Right renal cortex interstitium (tissue), 3 donors: ENCODE data around the gene MPPED1. TPM values are rescaled to one million over a fixed set of nuclear protein-coding genes. Genes with fewer than 3 reads are reported as not detected.

ENCODE experiments used
- DNase-seq, 3 donors: peaks; one replicate each; pipeline ENCODE4 v3.0.0-alpha.2; 2013; ENCODE audit warnings: low read depth in 3 of 3, low spot score in 2 of 3
- polyA plus RNA-seq, 3 donors: library from polyadenylated mRNA; unstranded; fragments of 120-200 nt; gene quantifications; one replicate each; pipeline ENCODE4 v1.2.1, GENCODE V29; 2013; ENCODE audit not compliant: insufficient read length in 3 of 3

Gene MPPED1
- polyA plus RNA-seq, 3 donors: 0.54 to 0.76 (median 0.60) TPM

GRCh38 chr22:43443152-43443471 lies 31.3 kb downstream of the MPPED1 start:
- no peak for DNase-seq

GRCh38 chr22:43446037-43446803 lies 34.4 kb downstream of the MPPED1 start:
- DNase-seq: no peak

- DNase-seq: no peak
Measured at GRCh38 chr22:43446916-43447315, 35.1 kb downstream of the MPPED1 start.

- no peak for DNase-seq
Measured at GRCh38 chr22:43447380-43447779, 35.6 kb downstream of the MPPED1 start.

- no peak for DNase-seq
Measured at GRCh38 chr22:43448048-43448447, 36.2 kb downstream of the MPPED1 start.

DNA sequence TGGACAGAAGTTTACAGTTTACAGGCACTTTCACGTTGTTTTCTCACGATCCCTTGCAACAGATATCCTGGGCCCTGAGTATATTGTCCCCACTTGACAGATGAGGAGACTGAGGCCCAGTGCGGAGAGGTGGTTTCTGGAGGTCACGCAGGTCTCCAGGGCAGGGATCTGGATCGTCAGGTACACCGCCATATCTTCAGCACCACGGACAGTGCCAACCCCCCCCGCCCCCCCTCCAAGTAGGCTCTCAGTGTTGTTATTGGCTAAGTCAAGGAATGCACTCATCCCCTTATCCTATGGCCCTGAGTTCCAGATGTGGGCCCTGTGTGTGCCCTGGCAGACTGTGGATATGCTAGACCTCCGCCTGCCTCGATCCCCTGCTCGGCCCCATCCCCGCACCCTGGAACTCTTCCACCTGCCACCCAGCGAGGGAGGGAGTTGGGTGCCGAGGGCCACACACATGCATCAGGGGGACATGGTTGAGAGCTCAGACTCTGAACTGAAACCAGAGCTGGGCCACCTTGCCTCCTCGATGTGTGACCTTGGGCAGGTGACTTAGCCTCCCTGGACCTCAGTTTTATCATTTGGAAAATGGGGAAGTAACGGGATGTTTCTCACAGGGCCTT lies 37.5 kb downstream of the MPPED1 start:
- no peak for DNase-seq

DNA sequence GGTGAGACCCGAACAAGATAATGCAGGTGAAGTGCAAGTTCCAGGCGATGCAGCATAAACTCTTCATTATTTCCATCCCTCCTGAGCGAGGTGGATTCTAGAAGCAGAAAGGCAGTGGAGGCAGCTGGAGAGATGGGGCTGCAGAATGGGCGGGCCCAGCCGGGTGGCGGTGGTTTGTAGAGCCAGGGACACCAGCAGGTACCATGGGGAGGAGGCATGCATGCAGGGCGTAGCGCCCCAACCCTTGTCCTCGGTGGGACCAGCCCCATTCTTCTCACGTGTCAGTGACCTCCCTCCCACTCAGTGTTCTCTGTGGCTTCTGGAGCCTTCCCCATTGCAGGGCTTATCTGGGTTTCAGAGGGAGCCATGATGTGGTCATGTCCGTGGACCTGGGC lies 38.0 kb downstream of the MPPED1 start:
- DNase-seq: no peak

- no peak for DNase-seq
Measured at GRCh38 chr22:43451371-43452050, 39.7 kb downstream of the MPPED1 start.

DNA sequence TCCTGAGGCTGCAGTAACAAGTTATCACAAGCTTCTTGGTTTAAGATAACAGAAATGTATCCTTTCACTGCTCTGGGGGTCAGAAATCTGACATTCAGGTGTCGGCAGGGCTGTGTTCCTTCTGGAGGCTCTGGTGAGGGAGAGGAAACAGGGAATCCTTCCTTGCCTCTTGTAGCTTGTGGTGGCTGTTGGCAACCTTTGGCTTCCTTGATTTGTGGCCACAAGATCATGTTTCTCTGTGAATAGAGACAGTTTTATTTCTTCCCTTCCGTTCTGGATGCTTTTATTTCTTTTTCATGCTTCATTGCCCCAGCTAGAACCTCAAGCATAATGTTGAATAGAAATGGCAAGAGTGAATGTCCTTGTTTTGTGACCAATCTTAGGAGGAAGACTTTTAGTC lies 44.0 kb downstream of the MPPED1 start:
- DNase-seq: peak in 1 of 3 donors; percentile 18

- DNase-seq: no peak
Measured at GRCh38 chr22:43457002-43457401, 45.2 kb downstream of the MPPED1 start.

- DNase-seq: no peak
Measured at GRCh38 chr22:43462701-43463100, 50.9 kb downstream of the MPPED1 start.

DNA sequence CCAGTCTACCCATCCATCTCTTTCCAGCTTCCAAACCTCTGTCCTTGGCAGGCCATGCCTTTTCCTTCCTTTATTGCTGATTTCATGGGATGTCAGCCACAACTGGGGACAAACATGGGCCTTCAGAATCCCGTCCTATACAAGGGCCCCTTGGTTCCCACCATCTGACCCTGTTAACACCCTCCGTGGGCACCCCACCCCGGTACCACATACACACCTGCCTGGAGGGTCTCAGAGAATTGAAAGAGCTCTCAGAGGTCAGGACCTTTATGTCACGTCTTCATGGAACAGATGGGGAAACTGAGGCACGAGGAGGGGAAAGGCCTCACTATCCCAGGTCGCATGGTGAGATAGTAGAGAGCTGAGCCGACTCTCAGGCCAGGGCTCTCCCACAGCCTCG lies 53.0 kb downstream of the MPPED1 start:
- no peak for DNase-seq

DNA sequence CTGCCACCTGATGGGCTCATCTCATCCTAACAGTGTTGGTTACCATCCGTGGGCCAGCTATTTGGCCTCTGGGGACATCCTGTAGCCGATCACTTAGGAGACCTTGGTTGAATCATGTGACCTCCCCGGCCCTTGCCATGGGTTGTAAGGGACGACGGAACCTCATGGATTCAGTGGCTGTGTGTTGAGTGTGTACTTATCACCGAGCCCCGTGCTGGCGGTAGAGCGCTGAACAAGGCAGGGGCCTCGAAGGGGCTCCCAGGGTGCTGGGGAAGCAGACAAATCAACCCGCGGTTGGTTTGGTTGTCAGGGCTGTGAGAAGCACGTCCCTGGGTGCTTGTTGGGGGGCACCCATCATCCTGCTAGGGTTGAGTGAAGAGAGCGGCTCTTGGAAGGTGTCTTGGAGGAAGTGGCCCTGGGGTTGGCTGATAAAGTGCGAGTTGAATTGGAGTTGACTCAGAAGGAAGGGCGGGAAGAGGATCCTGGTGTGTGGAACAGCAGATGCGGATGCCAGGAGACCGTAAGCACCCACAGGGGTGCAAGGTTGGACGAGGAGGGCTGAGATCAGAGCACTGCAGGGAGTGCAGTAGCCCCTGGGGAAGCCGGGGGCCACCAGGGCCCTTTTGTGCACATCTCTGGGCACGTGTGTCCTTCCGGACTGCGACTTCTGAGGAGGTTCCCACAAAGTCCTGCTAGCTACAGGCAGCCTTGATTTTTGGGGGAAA lies 53.6 kb downstream of the MPPED1 start:
- no peak for DNase-seq

DNA sequence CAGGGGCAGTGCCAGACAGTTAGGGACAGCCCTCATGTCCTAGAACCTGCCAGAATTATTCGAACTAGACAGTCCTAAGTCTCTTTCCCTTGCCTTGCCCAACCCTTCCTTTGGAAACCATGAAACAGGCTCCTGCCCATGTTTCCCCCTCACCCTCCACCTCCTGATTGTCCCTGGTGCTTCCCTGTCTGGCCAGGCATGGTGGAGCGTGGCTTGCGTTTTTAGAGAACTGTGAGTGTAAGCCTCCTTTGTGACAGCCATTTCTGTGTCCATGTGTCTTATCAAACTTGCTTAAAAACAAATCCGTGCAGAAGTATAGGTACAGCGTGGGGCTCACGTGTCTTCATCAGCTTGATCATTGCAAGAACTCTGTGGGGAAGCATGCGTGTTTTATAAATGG lies 54.9 kb downstream of the MPPED1 start:
- no peak for DNase-seq

- peak in 1 of 3 donors; percentile 46 for DNase-seq
Measured at GRCh38 chr22:43467216-43467940, 55.6 kb downstream of the MPPED1 start.

- DNase-seq: no peak
Measured at GRCh38 chr22:43470253-43470652, 58.4 kb downstream of the MPPED1 start.

DNA sequence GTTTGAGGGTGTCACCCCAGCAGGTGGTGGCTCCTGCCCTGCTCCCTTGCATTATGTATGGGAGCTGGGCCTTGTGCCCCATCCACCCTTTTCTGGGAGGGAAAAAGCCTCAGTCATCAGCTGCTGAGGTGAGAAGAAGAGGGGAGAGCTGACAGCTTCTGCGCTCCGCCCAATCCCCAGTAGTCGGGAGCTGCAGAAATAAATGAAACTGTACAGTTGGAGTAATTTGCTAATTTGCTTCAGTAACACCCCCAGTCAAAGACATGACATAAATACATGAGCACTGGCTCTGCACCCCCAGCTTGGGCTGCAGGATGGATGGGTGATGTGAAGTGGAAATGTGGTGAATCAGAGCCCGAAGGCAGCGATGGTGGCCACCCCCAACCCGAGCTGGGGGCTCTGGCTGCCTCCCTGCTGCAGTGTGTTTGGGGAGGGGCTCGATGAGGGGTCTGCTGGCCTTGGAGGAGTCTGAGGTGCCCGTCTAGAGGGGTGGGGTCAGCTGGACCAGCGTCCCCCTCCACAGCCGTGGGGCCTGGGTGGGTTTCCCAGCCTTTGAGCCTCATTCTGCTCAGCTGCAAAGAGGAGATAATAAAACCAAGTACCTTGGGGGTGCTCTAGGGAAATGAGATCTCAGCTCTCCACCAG lies 59.2 kb downstream of the MPPED1 start:
- no peak for DNase-seq

DNA sequence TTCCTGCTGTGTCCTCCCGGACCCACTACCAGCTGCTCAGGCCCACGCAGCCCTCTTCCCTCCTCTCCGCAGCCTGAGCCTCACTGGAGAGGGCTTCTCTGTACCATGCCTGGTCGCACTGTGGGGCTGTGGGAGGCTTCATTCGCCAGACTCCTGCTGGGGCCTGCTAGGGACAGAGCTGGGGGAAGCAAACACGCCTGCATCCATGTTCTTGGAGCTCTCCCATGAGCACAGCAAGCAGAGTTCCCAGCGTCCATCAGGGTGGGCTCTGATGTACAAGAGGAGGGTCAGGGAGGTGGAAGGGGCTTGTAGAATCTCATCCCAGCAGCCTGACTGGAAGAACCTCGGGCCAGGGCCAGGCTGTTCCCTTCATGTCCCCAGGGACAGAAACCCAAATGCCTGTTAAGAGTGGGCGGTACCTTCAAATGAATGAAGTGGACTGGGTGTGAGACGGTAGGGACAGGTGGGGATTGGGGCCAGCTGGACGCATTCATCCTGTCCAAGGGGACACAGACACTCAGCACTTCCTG lies 59.9 kb downstream of the MPPED1 start:
- no peak for DNase-seq

DNA sequence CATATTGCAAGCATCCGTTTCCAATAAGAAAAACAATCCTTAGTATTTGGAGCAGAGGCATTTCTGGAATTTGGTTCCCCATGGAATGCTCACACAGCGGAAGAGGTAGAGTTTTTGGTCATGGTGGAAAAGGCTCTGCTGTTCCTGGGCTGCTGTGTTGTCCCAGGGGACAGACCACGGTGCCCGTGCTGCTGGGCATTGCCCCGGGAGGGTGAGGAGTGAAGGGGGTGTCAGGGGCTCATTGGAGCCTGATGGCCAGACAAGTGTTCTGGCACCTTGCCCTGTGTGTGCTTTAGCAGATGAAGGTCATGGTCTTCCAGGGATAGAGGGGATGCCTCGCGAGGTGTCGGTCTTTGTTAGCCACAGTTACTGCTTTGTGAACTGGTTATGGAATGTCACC lies 61.2 kb downstream of the MPPED1 start:
- no peak for DNase-seq

- no peak for DNase-seq
Measured at GRCh38 chr22:43473441-43473840, 61.6 kb downstream of the MPPED1 start.
